Activated CD4-positive, alpha-beta T cell treated with anti-CD3 and anti-CD28 coated beads, Interleukin-2, amount 50 U/mL, for 24 hours (primary cell): ENCODE results near the gene CC2D2A.
"Not testable (repeated sequence)": the region's sequence is repeated elsewhere in the genome, so short reads cannot be mapped to it uniquely, and the experiment has no call there.

Source experiments
- DNase-seq, 2 donors: peaks; one replicate each; pipeline ENCODE4 v3.0.0-alpha.2; 2020; ENCODE audit warnings: low read depth in 1 of 2, low spot score in 1 of 2

The CC2D2A gene

DNA sequence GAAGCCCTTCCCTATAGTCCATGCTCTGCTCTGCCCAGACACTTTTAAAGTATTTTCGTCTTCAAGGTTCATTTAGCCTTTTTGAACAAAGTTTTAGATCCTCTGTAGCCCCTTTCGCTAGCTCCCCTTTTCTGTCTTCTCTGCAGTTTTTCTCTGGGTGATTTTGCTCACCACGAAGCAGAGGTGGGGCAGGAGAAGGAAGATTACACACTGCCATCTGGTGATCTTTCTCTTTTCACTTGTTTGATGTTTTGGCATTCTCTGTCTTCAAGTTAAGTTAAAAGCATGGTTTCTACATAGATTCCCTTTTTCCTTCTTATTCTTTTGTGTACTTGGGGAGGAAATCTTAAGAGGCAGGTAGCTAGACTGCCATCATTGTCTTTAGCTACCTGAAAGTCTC lies 43.9 kb downstream of the CC2D2A start:
- no peak for DNase-seq

DNA sequence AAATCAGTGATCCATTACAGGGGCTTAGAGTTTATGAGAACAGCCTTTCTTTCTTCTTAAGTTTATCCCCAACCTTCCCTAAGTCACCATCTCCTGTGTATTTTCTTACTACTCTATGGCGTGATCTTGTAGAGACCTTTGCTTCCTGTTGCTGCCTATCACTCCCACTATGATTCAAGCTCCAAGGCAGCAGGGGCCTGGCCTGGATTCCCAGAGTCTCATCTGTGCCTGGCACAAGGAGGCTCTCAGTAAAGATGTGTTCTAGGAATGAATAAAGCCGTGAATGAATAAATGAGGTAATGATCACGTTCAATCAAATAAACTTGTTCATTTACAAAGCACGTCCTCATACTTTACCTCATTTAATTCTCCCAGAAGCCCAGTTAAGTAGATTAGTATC lies 45.4 kb downstream of the CC2D2A start:
- DNase-seq: no peak

- no peak for DNase-seq
Observed at GRCh38 chr4:15516494-15516893, 46.8 kb downstream of the CC2D2A start.

GRCh38 chr4:15517681-15518080 lies 48.0 kb downstream of the CC2D2A start:
- not testable (repeated sequence) for DNase-seq

GRCh38 chr4:15521442-15522039 lies 51.9 kb downstream of the CC2D2A start:
- DNase-seq: no peak

GRCh38 chr4:15525080-15525479 lies 55.4 kb downstream of the CC2D2A start:
- DNase-seq: no peak

DNA sequence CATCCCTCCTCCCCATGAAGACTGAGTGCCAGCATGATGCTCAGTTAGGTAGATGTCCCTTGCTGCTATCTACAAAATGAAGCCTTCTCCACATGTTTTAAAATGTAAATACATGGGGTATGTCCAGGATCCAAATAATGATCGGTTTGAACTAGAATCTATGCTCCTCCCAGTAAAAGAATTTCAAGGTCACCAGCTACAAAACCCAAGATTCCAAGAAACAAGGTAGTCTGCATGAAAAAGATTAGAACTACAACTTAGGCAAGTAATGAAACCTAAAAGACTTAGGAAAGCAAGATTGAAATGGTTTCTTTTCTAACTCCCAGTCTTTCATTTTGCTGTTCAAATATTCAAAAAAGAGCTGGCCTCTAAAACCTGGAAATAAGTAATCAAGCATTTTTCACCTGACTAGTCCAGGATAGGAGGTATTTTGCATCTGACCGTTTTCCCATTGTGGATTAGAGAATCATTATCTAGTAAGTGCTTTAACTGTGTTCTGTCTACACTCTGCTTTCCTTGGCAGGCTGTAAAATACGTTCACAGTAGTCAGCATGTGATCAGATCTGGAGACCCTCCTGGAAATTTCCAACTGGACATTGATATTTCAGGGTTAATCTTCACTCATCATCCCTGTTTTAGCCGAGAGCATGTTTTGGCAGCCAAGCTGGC lies 57.4 kb downstream of the CC2D2A start:
- DNase-seq: no peak

GRCh38 chr4:15531792-15532191 lies 62.1 kb downstream of the CC2D2A start:
- no peak for DNase-seq

- no peak for DNase-seq
Observed at GRCh38 chr4:15533817-15534216, 64.1 kb downstream of the CC2D2A start.

GRCh38 chr4:15535599-15535998 lies 65.9 kb downstream of the CC2D2A start:
- no peak for DNase-seq

DNA sequence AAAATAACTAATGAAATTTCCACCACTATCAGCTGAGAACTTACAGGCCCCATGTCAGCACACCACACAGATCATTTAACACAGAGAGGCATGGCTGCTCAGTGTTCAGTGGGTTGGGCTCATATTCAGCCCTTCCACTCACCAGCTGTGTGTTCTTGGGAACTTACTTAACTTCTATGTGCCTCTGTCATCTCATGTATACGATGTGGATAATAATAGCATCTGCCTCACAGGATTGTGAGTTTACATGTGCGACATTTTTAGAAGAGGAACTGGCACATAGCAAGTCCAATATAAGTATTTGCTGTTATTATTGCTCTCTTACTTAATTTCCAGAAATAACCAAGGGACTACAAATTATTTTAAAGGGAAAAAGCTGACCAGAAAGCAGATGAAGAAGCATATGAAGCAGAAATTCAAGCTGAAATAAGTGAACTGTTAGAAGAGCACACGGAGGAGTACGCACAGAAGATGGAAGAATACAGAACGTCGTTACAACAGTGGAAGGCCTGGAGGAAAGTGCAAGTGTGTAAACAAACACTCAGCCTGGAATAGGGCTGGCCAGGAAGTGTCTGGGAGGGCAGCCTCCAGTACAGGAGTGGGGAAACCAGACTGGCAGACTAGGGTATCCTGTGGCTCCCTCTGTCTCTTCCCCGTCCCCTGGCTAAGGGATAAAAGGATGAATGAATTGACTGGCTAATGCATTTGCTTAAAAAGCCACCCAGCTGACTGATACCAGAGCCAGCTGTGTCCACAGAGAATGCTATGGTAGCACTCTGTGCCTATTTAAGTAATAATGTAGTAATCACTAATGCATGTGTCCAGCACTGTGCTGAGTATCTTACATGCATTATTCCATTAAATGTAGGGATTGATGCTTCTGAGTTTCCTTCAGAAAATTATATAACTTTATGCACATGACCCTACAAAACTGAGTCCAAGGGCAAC lies 67.1 kb downstream of the CC2D2A start:
- no peak for DNase-seq

DNA sequence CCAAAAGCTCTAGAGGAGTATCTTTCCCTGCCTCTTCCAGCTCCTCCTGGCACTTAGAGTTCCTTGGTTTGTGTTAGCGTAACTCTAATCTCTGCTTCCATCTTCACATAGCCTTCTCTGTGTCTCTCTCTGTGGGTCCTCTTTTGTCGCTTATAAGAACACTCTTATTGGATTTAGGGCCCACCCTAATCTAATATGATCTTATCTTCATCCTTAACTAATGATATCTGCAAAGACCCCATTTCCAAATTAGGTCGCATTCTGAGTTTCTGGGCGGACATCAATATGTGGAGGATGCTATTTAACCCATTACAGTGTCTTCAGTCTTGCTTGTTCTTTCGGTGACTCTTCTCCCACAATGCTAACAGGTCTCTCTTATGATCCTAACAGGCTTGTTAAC lies 72.3 kb downstream of the CC2D2A start:
- DNase-seq: no peak

DNA sequence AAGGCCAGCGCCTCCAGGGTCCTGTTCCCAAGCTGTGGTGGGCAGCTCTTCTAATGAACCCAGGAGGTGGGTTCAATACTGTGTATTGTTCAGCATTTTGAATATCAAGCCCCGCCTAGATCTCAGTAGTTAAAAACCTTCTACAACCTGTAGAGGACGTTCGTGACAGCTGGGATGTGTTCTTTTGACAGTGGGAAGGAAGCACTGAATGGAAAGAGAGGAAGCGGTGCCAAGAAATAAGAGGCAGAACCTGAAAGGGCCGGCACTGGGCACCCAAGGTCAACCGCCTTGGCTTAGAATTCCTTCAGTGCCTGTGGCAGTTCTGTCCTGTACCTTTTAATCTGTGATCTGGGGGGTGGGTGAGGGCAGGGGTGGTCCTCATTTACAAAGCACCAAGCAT lies 73.1 kb downstream of the CC2D2A start:
- DNase-seq: no peak

- no peak for DNase-seq
Observed at GRCh38 chr4:15543537-15544247, 74.0 kb downstream of the CC2D2A start.

- no peak for DNase-seq
Observed at GRCh38 chr4:15544248-15544729, 74.6 kb downstream of the CC2D2A start.

- DNase-seq: no peak
Observed at GRCh38 chr4:15545371-15545770, 75.7 kb downstream of the CC2D2A start.

DNA sequence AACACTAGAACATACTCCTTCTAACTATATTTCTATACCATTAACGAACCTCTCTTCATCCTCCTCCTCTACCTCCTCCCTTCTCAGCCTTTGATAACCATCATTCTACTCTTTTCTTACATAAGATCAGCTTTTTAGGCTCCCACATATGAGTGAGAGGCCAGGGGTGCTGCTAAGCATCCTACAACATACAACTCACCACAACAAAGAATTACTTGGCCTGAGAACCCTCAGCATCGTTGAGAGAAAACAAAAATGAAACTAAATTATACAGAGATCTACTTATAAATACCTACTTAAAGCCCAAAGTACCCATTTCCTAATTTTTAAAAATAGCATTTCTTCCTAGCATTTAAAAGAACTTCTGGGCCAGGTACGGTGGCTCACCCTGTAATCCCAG lies 77.7 kb downstream of the CC2D2A start:
- DNase-seq: no peak

- DNase-seq: no peak
Observed at GRCh38 chr4:15550491-15550890, 80.8 kb downstream of the CC2D2A start.

DNA sequence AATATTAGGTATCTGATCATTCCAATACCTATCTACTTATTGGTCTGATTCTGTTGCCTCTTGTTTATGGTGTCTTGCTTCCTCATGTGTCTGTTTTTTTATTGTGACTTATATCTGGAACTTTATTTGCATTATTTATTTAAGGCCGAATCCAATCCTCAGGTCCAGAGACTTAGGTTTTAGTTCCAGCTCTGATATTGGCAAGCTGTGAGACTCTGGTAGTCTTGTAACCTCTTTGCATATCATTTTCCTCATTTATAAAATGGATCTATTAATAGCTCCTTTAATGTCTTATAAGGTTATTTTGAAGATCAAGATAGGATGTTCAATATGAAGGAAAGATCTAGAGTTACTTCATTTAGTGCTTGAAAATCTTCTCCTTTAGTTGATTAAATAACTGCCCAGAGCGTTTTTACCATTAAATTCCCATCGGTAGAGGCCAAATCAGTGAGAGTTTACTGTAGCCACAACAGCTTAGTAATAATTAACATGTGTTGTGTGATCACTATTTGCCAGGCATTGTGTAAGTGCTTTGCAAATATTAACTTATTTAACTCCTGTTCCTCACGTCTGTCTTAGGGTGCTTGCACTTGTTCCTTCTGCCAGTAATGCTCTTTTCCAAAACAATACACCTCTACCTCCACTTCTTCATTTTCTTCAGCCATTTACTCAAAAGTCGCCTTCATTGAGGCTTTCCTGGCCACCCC lies 82.2 kb downstream of the CC2D2A start:
- DNase-seq: no peak

DNA sequence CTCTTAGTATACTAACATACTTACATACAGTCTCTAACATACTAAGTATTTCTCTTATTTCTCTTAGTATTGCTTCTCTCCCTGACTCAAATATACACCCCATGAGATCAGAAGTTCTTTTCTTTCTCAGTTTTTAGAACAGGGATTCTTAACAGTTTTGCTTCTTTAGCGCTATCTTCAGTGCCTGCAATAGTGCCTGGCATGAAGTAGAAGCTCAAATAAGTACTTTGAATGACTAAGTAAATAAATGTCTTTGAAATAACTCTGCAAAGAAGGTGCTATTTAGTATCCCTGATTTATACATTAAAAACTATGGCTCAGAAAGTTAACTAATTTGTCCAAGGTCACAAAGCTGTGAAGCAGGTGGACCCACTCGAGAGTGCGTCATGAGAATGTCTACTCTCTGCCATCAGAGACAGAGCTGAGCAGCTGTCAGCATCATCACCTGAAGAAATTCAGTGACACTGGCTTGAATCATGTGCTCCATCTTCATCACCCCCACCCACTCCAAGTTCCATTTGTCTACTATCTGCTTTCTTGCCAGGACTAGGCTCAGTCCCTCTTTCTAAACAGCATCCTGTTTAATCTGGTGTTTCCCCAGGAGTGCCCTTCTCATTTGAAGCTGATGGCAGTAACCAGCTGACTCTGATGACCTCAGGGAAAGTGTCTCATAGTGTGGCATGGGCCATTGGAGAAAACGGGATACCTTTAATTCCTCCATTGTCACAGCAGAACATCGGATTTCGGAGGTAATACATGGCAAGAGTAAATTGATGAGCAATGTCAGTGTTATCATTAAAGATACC lies 83.1 kb downstream of the CC2D2A start:
- no peak for DNase-seq
